GM13977 (cell line): ENCODE measurements around the gene CACNG3.

Source experiments
- DNase-seq: peaks from one replicate; pipeline ENCODE4 v3.0.0; 2012; ENCODE audit warnings: low spot score
- CTCF ChIP-seq: IDR thresholded peaks from 2 replicates; pipeline ENCODE4 v1.5.1; 2012; ENCODE audit warnings: mild to moderate bottlenecking, control low read depth; ENCODE audit not compliant: insufficient read depth; ENCODE audit errors: extremely low read depth, missing control alignments
- in situ Hi-C: fragments of 300-500 bp; cut with MboI; formaldehyde crosslinking; loops from one replicate; pipeline ENCODE4 v1.12.0; 2022; ENCODE audit warnings: low sequenced_read_pairs, low pct_unique_long_range_greater_than_20kb, mixed read lengths, inconsistent platforms; ENCODE audit not compliant: unreplicated experiment

CACNG3 gene

GRCh38 chr16:24319126-24319814, 63.1 kb downstream of the CACNG3 start:
- no peak for TF ChIP-seq CTCF
- DNase-seq: no peak
- in situ Hi-C loops: no loop called here

- in situ Hi-C loops: no loop called here
- no peak for DNase-seq
- TF ChIP-seq CTCF: no peak
Observed at GRCh38 chr16:24322106-24322505, 66.0 kb downstream of the CACNG3 start.

- no peak for DNase-seq
- in situ Hi-C loops: no loop called here
- TF ChIP-seq CTCF: no peak
Observed at GRCh38 chr16:24324421-24324820, 68.3 kb downstream of the CACNG3 start.

- in situ Hi-C loops: no loop called here
- no peak for TF ChIP-seq CTCF
- no peak for DNase-seq
Observed at GRCh38 chr16:24328835-24329452, 72.8 kb downstream of the CACNG3 start.

- no peak for DNase-seq
- in situ Hi-C loops: no loop called here
- no peak for TF ChIP-seq CTCF
Observed at GRCh38 chr16:24332178-24332577, 76.0 kb downstream of the CACNG3 start.

GRCh38 chr16:24332582-24333090, 76.5 kb downstream of the CACNG3 start:
- DNase-seq: no peak
- in situ Hi-C loops: no loop called here
- TF ChIP-seq CTCF: no peak
